RWPE2 (cell line): ENCODE results near the gene PHF23.

Experiments used
- ATAC-seq: fragments of 200-7000 bp; cut with Tn5 transposase; 3 replicates; pipeline ENCODE4 v1.9.1; 2021; ENCODE audit warnings: low read depth
- DNase-seq: peaks from one replicate; pipeline ENCODE4 v3.0.0-alpha.2; 2020; ENCODE audit warnings: low spot score
- H3K27ac ChIP-seq: fragments of 450-650 bp; 2 replicates; pipeline ENCODE4 v1.5.1; 2017; ENCODE audit warnings: mild to moderate bottlenecking; ENCODE audit not compliant: poor library complexity, severe bottlenecking
- H3K27me3 ChIP-seq: fragments of 250-450 bp; sonication (Bioruptor Pico); 2 replicates; pipeline ENCODE4 v1.5.1; 2021; ENCODE audit warnings: mild to moderate bottlenecking, moderate library complexity; ENCODE audit not compliant: insufficient read depth, poor library complexity, severe bottlenecking
- H3K36me3 ChIP-seq: fragments of 250-450 bp; sonication (Bioruptor Pico); 2 replicates; pipeline ENCODE4 v1.5.1; 2020; ENCODE audit warnings: low read depth, mild to moderate bottlenecking, moderate library complexity
- H3K4me1 ChIP-seq: fragments of 250-450 bp; sonication (Bioruptor Pico); 2 replicates; pipeline ENCODE4 v1.5.1; 2021; ENCODE audit warnings: mild to moderate bottlenecking, moderate library complexity; ENCODE audit not compliant: insufficient read depth, poor library complexity, severe bottlenecking
- H3K4me3 ChIP-seq: fragments of 250-450 bp; sonication (Bioruptor Pico); 2 replicates; pipeline ENCODE4 v1.5.1; 2021; ENCODE audit warnings: mild to moderate bottlenecking, moderate library complexity; ENCODE audit not compliant: severe bottlenecking
- H3K9me3 ChIP-seq: fragments of 250-450 bp; sonication (Bioruptor Pico); 2 replicates; pipeline ENCODE4 v1.5.1; 2021; ENCODE audit warnings: mild to moderate bottlenecking, moderate library complexity; ENCODE audit not compliant: severe bottlenecking
- TF ChIP-seq, protein P1 (sequence below): fragments of 450-650 bp; IDR thresholded peaks from one replicate; pipeline ENCODE4 v1.5.1; 2017; ENCODE audit warnings: mild to moderate bottlenecking, moderate library complexity; ENCODE audit not compliant: poor library complexity, severe bottlenecking

The PHF23 gene

DNA sequence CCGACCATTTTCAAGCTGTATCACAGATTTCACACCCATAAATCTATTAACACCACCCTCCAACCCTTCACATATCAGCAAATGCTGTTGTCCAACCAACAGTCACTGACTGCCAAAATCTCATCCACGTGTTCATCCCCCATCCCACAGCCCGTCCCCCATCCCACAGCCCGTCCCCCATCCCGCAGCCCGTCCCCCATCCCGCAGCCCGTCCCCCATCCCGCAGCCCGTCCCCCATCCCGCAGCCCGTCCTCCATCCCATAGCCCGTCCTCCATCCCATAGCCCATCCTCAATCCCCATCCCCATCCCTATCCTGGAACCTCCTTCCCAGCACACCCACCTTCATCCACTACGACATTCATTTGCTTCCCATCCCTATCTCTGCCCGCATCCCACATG is 33.7 kb downstream of the PHF23 start:
- ATAC-seq, result no peak
- H3K27ac ChIP-seq, result no peak overlapping the region
- H3K36me3 ChIP-seq, result peaks cover 22% of the 10 kb centered on the region
- no peaks in the 10 kb centered on the region for H3K9me3 ChIP-seq
- no peak for DNase-seq
- no peaks in the 10 kb centered on the region for H3K4me1 ChIP-seq
- H3K4me3 ChIP-seq, result no peak overlapping the region
- H3K27me3 ChIP-seq, result no peaks in the 10 kb centered on the region
- TF ChIP-seq, protein P1, sequence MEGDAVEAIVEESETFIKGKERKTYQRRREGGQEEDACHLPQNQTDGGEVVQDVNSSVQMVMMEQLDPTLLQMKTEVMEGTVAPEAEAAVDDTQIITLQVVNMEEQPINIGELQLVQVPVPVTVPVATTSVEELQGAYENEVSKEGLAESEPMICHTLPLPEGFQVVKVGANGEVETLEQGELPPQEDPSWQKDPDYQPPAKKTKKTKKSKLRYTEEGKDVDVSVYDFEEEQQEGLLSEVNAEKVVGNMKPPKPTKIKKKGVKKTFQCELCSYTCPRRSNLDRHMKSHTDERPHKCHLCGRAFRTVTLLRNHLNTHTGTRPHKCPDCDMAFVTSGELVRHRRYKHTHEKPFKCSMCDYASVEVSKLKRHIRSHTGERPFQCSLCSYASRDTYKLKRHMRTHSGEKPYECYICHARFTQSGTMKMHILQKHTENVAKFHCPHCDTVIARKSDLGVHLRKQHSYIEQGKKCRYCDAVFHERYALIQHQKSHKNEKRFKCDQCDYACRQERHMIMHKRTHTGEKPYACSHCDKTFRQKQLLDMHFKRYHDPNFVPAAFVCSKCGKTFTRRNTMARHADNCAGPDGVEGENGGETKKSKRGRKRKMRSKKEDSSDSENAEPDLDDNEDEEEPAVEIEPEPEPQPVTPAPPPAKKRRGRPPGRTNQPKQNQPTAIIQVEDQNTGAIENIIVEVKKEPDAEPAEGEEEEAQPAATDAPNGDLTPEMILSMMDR, result no peak

DNA sequence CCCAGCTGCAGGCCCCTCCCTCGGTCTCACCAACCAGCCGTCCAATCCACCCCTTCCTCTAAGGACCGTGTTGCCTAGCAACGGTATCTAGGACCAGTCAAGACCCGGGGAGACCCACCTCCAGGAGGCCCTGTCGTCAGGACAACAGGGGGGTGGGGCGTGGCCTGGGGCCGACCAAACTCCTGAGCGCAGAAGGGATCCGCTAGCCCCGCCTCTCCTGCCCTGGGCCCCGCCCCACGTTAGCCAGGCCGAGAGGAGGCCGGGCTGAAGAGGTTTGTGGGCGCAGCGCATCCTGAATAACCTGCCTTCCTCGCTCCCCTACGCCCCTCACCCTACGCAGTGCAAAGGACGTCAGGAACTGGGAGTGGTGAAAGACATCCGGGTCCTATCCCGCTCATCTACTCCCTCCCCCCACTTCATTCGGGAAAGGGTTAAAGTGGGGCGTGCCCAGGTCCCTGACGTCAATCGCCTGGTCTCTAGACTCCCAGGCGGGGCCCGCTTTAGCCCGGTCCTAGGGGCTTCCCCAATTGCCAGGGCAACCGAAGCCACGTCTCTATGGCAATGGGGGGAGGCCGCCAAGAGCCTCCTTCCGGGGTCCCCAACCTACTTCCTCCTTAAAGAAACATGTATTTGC is 34.3 kb downstream of the PHF23 start:
- Histone ChIP-seq H3K4me1 (no peaks in the 10 kb centered on the region), H3K36me3 (peaks cover 22% of the 10 kb centered on the region), H3K27me3 (no peaks in the 10 kb centered on the region), H3K9me3 (no peaks in the 10 kb centered on the region), H3K4me3 (peak overlapping the region; percentile 11), H3K27ac (no peak overlapping the region)
- no peak for DNase-seq
- peak; percentile 25; the same call in 1 of the 3 replicates for ATAC-seq
- TF ChIP-seq, protein P1, result no peak

DNA sequence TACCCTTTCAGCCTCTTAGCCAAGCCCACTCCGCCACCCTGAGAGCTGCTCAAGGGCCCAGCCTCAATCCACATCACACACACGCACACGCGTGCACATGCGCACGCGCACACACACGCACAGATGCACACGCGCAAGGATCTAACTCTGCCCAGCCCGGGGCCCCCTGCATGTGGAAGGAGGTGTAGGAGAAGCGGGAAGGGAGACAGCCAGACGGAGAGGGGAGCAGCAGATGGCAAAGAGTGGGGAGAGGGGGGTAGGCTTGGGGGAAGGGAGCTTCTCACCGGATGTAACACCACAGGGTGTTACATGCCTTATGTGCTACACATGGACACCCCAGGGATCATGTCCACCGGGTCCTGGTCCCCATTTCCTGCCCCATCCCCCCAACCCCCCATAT is 34.9 kb downstream of the PHF23 start:
- Histone ChIP-seq H3K27me3 (no peaks in the 10 kb centered on the region), H3K36me3 (peaks cover 22% of the 10 kb centered on the region), H3K4me1 (no peaks in the 10 kb centered on the region), H3K9me3 (no peaks in the 10 kb centered on the region), H3K27ac (no peak overlapping the region), H3K4me3 (no peak overlapping the region)
- TF ChIP-seq, protein P1, result no peak
- DNase-seq (no peak), ATAC-seq (no peak)

DNA sequence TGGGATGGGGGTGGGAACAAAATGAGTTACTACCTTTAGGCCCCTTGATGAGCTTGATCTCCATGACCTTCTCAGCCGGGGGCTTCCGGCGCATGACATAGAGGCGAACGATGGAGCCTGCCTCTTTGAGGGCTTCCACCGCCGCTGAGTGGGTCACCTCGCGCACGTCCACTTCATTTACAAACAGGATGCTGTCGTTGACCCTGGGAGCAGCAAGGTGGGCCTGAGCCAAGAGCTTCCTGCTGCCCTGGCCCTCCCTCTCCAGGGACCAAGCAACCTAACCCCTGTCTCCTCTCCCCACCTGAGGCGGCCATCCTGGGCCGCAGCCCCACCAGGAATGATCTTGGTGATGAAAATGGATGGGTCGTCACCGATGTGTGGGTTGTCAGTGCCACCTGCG is 35.9 kb downstream of the PHF23 start:
- Histone ChIP-seq H3K9me3 (no peaks in the 10 kb centered on the region), H3K4me1 (no peaks in the 10 kb centered on the region), H3K27ac (no peak overlapping the region), H3K4me3 (no peak overlapping the region), H3K36me3 (peaks cover 22% of the 10 kb centered on the region), H3K27me3 (no peaks in the 10 kb centered on the region)
- ATAC-seq, result no peak
- TF ChIP-seq, protein P1, result no peak
- no peak for DNase-seq

DNA sequence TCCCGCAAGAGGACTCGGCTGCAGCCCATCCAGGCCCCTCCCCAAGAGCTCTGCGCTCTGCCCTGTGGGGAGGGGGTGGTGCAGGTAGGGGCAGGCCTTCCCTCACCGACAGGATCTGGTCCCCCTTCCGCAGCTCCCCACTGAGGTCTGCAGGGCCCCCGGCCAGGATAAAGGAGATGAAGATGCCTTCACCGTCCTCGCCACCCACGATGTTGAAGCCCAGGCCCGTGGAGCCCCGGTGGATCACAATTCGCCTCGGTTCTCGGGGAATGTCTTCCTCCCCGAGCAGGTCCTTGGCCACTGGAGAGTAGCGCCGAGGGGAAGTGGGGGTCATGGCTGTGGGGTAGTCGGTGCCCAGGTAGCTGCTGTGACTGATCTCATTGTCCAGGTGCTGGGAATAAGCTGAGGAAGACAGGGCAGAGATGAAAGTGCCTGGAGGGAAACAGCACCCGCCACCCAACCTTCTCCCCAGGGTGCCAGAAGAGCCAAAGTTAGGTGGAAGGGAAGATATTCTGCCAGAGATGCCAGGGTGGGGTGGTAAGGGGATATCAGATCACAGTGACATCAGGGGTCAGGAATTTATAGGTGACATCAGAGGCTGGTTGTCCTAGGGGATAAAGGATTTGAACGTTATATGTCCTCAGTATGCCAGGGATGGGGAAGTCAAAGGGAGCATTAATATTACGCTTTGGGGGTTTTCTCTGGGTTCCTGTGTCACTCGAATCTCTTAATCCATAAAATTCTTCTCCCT is 42.4 kb downstream of the PHF23 start:
- H3K27me3 ChIP-seq, result no peaks in the 10 kb centered on the region
- H3K27ac ChIP-seq, result no peak overlapping the region
- H3K9me3 ChIP-seq, result no peaks in the 10 kb centered on the region
- TF ChIP-seq, protein P1, result no peak
- peaks cover 23% of the 10 kb centered on the region for H3K36me3 ChIP-seq
- DNase-seq (no peak), ATAC-seq (no peak)
- no peak overlapping the region for H3K4me3 ChIP-seq
- H3K4me1 ChIP-seq, result no peaks in the 10 kb centered on the region
